Transverse colon (tissue), 4 donors: ENCODE data around the gene COL4A1. TPM values are rescaled to one million over a fixed set of nuclear protein-coding genes. Genes with fewer than 3 reads are reported as not detected.

Experiments
- DNase-seq: peaks from one replicate; pipeline ENCODE4 v3.0.0-alpha.2; 2019
- H3K27ac ChIP-seq, 4 donors: fragments of 200-600 bp; sonication (generic); 2 replicates each; pipeline ENCODE4 v1.5.1; 2016 to 2018; ENCODE audit warnings: inconsistent platforms in 4 of 4
- H3K27me3 ChIP-seq: fragments of 200-600 bp; sonication (generic); 2 replicates; pipeline ENCODE4 v1.5.1; 2017; ENCODE audit warnings: inconsistent platforms
- H3K36me3 ChIP-seq, 4 donors: fragments of 200-600 bp; sonication (generic); 2 replicates each; pipeline ENCODE4 v1.5.1; 2017 to 2019; ENCODE audit warnings: inconsistent platforms in 4 of 4
- H3K4me1 ChIP-seq, 4 donors: fragments of 200-600 bp; sonication (generic); 2 replicates each; pipeline ENCODE4 v1.5.1; 2017 to 2020; ENCODE audit warnings: inconsistent platforms in 4 of 4
- H3K4me3 ChIP-seq, 4 donors: fragments of 200-600 bp; sonication (generic); 1 replicate in 1 of 4; 2 replicates in 3 of 4; pipeline versions ENCODE4 v1.5.1 to v1.6.1; 2017 to 2019; ENCODE audit warnings: inconsistent platforms in 4 of 4
- H3K9me3 ChIP-seq, 2 donors: fragments of 200-600 bp; sonication (generic); 2 replicates each; pipeline ENCODE4 v1.5.1; 2017 to 2019; ENCODE audit warnings: inconsistent platforms in 2 of 2
- EP300 ChIP-seq: sonication (generic); formaldehyde crosslinking; IDR thresholded peaks from one replicate; pipeline ENCODE4 v1.6.1; 2017; ENCODE audit warnings: antibody characterized with exemption, low read depth
- POLR2A ChIP-seq: fragments of 450-650 bp; IDR thresholded peaks from one replicate; pipeline ENCODE4 v1.6.1; 2016; ENCODE audit warnings: antibody characterized with exemption, mild to moderate bottlenecking, moderate library complexity
- POLR2AphosphoS5 ChIP-seq, 3 donors: sonication (generic); formaldehyde crosslinking; IDR thresholded peaks; one replicate each; pipeline ENCODE4 v1.6.1; 2016; ENCODE audit warnings: antibody characterized with exemption in 3 of 3
- WGBS, 2 donors: methylation state at CpG; one replicate each; pipeline ENCODE4 v1.1.5; 2018; ENCODE audit warnings: low coverage in 1 of 2; 5-methylcytosine and 5-hydroxymethylcytosine counted together
- in situ Hi-C, 4 donors: fragments of 200-750 bp; cut with MboI; loops; one replicate each; pipeline versions ENCODE4 v1.15.0 to v1.15.1; 2017; ENCODE audit warnings: low sequenced_read_pairs in 3 of 4, low pct_ligation_motif_present in 1 of 4, low pct_unique_long_range_greater_than_20kb in 1 of 4
- intact Hi-C: fragments of 100-400 bp; cut with DNase I; formaldehyde crosslinking; loops from one replicate; pipeline ENCODE4 v1.15.1; 2023; ENCODE audit warnings: low total_unique reads
- total RNA-seq, 4 donors: library from RNA; depleted of rRNA; stranded (reverse); fragments of >200 nt; gene quantifications; one replicate each; pipeline ENCODE4 v1.1.0, GENCODE V29; 2016
- TF ChIP-seq, protein P1 (sequence below), 5 experiments: fragments of 200-600 bp in 3 of 5; fragments of 450-650 bp in 2 of 5; sonication (generic) in 3 of 5; IDR thresholded peaks; 1 replicate in 2 of 5; 2 replicates in 3 of 5; pipeline ENCODE4 v1.5.1; 2016 to 2017; ENCODE audit warnings: antibody characterized with exemption in 5 of 5, inconsistent platforms in 3 of 5, mild to moderate bottlenecking in 2 of 5, moderate library complexity in 1 of 5

The COL4A1 gene
- total RNA-seq, 4 donors from 2014 or later: 46.4 to 180 (median 99.2) TPM

DNA sequence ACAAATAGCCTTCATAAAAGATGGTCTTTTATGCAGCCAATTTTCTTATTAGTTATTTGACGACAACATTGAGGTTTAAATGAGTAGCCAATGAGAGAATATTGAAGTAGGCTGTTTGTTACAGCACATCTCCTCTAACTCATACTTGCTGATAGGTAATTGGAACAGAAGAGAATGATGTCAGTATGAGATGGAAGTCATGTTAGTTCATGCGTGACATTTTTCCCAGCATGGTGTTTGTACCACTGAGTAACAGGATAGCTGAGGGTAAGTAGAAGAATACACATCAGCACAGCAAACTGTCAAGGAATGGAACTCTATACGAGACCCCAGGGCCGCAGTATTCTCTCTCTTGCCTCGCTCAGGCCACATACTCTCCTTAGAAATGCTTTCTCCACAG is 37.4 kb upstream of the COL4A1 start:
- in situ Hi-C loops: no loop called here
- Histone ChIP-seq H3K9me3 (no peaks in the 10 kb centered on the region), H3K27me3 (no peaks in the 10 kb centered on the region), H3K4me1 (peaks cover 15 to 78% (median 36%) of the 10 kb centered on the region in 4 donors), H3K27ac (peak overlapping the region; percentile 84 to 87 (median 86)), H3K4me3 (no peak overlapping the region), H3K36me3 (no peaks in the 10 kb centered on the region)
- intact Hi-C loops: loop anchor here (5.0 kb wide), 1 partner anchor 37 kb away; the partner anchor contains the start of genes COL4A1 and COL4A2
- TF ChIP-seq EP300: no peak
- no peak for DNase-seq
- whole genome bisulfite sequencing, 2 donors: 82 to 96% methylated on average over 5 of the region's 5 CpGs

DNA sequence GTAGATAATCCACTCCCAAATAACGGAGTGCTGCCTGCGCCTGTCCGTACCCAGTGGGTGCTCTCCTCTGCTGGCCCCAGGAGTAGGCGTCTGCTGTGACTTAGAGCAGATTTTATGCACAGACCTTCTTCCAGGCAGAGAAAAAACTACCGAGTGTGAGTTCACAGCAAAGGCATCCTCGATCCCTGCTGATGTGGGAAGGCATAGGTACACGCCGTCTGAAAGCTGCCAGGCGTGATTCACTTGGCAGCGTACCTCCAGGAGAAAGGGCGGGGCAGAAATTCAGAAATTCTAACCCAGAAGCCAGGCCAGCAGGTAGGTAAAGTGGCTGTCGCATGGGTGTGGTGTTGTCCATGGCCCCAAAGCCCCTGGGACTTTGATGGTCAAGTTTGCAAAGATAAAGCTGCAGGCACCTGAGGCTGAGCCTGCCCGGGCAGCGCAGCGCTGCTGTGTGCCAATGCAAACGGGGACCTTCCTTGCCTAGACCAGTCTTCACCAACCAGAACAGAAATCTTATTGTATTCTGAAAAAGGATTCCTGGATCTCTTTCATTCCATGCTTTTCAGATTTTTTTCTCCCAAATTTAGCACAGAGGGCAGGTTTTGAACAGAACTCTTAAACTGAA is 36.4 kb upstream of the COL4A1 start:
- Histone ChIP-seq H3K9me3 (no peaks in the 10 kb centered on the region), H3K27ac (peak overlapping the region; percentile 84 to 87 (median 86)), H3K36me3 (no peaks in the 10 kb centered on the region), H3K4me1 (peaks cover 22 to 86% (median 40%) of the 10 kb centered on the region in 4 donors), H3K4me3 (no peak overlapping the region), H3K27me3 (no peaks in the 10 kb centered on the region)
- in situ Hi-C loops: no loop called here
- intact Hi-C loops: loop anchor here (5.0 kb wide), 1 partner anchor 36 kb away; the partner anchor contains the start of genes COL4A1 and COL4A2
- 67 to 86% methylated on average over 4 to 16 of the region's 16 CpGs for WGBS, 2 donors
- no peak for DNase-seq
- TF ChIP-seq EP300 (peak; percentile 33), POLR2AphosphoS5 (IDR thresholded peaks at IDR 0.05) (peak in 2 of 3 donors; percentile 54 to 61), POLR2A (no peak)

DNA sequence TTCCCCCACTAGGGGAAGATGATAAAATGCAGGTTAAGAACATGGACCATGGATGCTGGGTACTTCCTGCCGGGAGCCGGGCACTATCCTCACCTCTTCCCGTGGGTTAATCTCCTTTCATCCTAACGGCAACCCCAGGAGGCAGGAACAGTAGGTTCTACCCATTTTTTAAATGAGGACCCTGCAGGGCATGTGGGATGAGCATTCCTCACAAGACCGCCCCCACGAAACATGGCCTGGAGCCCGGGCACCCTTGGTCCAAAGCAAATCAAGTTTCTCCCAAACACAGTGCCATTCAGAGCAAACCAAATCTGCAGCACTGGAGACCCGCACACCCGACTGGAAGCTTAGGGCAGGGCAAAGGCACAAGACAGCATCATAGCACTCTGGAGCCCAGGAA is 35.5 kb upstream of the COL4A1 start:
- Histone ChIP-seq H3K36me3 (no peaks in the 10 kb centered on the region), H3K27me3 (no peaks in the 10 kb centered on the region), H3K4me3 (no peak overlapping the region), H3K4me1 (peaks cover 21 to 86% (median 45%) of the 10 kb centered on the region in 4 donors), H3K9me3 (no peaks in the 10 kb centered on the region), H3K27ac (peak overlapping the region; percentile 84 to 87 (median 86))
- TF ChIP-seq POLR2AphosphoS5 (IDR thresholded peaks at IDR 0.05): no peak
- TF ChIP-seq POLR2A: no peak
- TF ChIP-seq, protein P1, sequence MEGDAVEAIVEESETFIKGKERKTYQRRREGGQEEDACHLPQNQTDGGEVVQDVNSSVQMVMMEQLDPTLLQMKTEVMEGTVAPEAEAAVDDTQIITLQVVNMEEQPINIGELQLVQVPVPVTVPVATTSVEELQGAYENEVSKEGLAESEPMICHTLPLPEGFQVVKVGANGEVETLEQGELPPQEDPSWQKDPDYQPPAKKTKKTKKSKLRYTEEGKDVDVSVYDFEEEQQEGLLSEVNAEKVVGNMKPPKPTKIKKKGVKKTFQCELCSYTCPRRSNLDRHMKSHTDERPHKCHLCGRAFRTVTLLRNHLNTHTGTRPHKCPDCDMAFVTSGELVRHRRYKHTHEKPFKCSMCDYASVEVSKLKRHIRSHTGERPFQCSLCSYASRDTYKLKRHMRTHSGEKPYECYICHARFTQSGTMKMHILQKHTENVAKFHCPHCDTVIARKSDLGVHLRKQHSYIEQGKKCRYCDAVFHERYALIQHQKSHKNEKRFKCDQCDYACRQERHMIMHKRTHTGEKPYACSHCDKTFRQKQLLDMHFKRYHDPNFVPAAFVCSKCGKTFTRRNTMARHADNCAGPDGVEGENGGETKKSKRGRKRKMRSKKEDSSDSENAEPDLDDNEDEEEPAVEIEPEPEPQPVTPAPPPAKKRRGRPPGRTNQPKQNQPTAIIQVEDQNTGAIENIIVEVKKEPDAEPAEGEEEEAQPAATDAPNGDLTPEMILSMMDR (IDR thresholded peaks at IDR 0.05): no peak
- TF ChIP-seq EP300: no peak
- WGBS, 2 donors: 70 to 85% methylated on average over 4 to 9 of the region's 9 CpGs
- intact Hi-C loops: loop anchor here (5.0 kb wide), 1 partner anchor 35 kb away; the partner anchor contains the start of genes COL4A1 and COL4A2
- in situ Hi-C loops: no loop called here
- no peak for DNase-seq

DNA sequence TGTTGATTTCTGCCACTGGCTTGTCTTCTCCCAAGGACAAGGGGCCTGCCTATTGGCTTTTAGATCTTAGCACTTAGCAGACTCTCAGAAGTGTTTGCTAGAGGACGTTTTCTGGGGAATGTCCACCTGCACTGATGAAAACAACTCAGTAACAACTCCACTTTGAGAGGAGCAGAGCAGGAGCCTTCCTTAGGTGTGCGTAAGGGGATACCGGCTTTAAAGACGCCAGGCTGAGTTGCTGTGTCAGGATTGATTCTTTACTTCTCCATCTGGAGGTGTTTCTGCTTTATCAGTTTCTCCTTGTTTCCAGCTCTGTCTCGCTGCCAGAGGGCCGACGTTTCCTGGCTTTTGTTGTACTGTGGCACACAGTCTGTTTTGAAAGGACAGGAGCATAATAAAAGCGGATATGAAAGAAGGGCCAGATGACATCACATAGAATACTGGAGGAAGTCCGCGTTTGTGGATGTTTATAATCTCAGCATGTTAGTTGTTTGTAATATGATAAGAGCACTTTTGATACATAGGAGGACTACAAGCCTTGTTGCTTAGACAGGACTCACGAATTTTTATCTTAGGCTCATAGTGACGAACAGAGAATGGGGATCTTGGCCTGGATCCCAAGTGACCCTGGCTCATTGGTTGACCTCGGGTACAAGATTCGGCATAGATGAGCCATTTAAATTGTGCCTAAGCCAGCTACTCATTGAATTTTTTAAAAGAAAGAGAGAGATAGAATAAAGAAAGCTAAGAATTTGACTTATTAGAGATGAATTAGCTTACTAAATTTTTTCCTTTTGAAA is 34.7 kb upstream of the COL4A1 start:
- TF ChIP-seq EP300 (no peak), POLR2A (no peak), POLR2AphosphoS5 (IDR thresholded peaks at IDR 0.05) (peak in 1 of 3 donors; percentile 34)
- TF ChIP-seq, protein P1 (IDR thresholded peaks at IDR 0.05): no peak
- no peak overlapping the region for H3K4me3 ChIP-seq
- H3K9me3 ChIP-seq: no peaks in the 10 kb centered on the region
- peaks cover 24 to 86% (median 45%) of the 10 kb centered on the region in 4 donors for H3K4me1 ChIP-seq
- WGBS, 2 donors: 30 to 39% methylated on average over 7 to 14 of the region's 14 CpGs
- H3K36me3 ChIP-seq: no peaks in the 10 kb centered on the region
- no peaks in the 10 kb centered on the region for H3K27me3 ChIP-seq
- no peak for DNase-seq
- intact Hi-C loops (loop anchor here (5.0 kb wide), 1 partner anchor 34 kb away; the partner anchor contains the start of genes COL4A1 and COL4A2), in situ Hi-C loops (no loop called here)
- H3K27ac ChIP-seq: peak overlapping the region; percentile 84 to 87 (median 86)
